Measurements from ENCODE around the gene AGAP1. TPM values are rescaled to one million over a fixed set of nuclear protein-coding genes. Genes with fewer than 3 reads are reported as not detected.

AGAP1 gene
- total and polyA plus RNA-seq, 2 donors (not counting 3 experiments of a cell fraction or from before 2014, with no cell fraction given) = 10.2 to 20.9 TPM

GRCh38 chr2:235496239-235496621 lies 2.4 kb downstream of the AGAP1 start:
- Histone ChIP-seq H3K79me2 (ENCODE audit: control insufficient read depth, insufficient read depth, low read length) (peaks cover 38% of the 10 kb centered on the region), H3K36me3 (ENCODE audit: control insufficient read depth in 2 of 2, extremely low read depth in 1 of 2, insufficient read depth in 2 of 2, low read length in 2 of 2) (no peaks in the 10 kb centered on the region), H2AFZ (ENCODE audit: low read depth, low read length) (no peak overlapping the region), H3K4me3 (replicated peaks in 1 of 3; ENCODE audit: insufficient read depth in 1 of 3, low read depth in 1 of 3, low read length in 3 of 3) (no peak overlapping the region), H3K4me1 (ENCODE audit: control insufficient read depth, extremely low read depth, insufficient read depth, low read length) (peaks cover 19% of the 10 kb centered on the region), H3K9ac (replicated peaks; ENCODE audit: extremely low read depth, insufficient read depth, low read length) (no peak overlapping the region), H3K9me3 (replicated peaks; ENCODE audit: control insufficient read depth, insufficient read depth, low read length) (no peaks in the 10 kb centered on the region), H3K27me3 (ENCODE audit: control insufficient read depth in 2 of 2, insufficient read depth in 2 of 2, low read length in 2 of 2) (no peaks in the 10 kb centered on the region), H3K4me2 (ENCODE audit: insufficient read depth, low read length) (no peak overlapping the region), H3K27ac (ENCODE audit: insufficient read depth, low read depth, low read length) (no peak overlapping the region), H3K9me1 (replicated peaks; ENCODE audit: control insufficient read depth, extremely low read depth, insufficient read depth, low read length) (no peaks in the 10 kb centered on the region), H4K20me1 (replicated peaks; ENCODE audit: control insufficient read depth, extremely low read depth, insufficient read depth, low read length) (no peaks in the 10 kb centered on the region)
- dilution Hi-C loops (cut with MboI; ENCODE audit: extremely low pct_ligation_motif_present, low sequenced_read_pairs) (no loop called here), intact Hi-C loops (cut with micrococcal nuclease) (loop anchor here (10.0 kb wide), 1 partner anchor 249 kb away; no protein-coding TSS in a partner anchor)
- no TSS peak for BruUV-seq (replicated peaks)
- FAIRE-seq (no peak), DNase-seq (ENCODE audit: low read depth, low spot score) (no peak)
- CTCF ChIA-PET = no interaction called here
- TF ChIP-seq CTCF (IDR thresholded peaks at IDR 0.05; ENCODE audit: extremely low read depth in 1 of 2, insufficient read depth in 1 of 2, low read depth in 1 of 2, low read length in 2 of 2) (no peak), MYC (IDR thresholded peaks at IDR 0.05; ENCODE audit: low read depth, low read length) (no peak), POLR2A (IDR thresholded peaks at IDR 0.05; ENCODE audit: low read depth, low read length) (no peak), FOS (IDR thresholded peaks at IDR 0.05; ENCODE audit: borderline replicate concordance, insufficient read depth, low read length) (no peak), POLR2AphosphoS5 (IDR thresholded peaks at IDR 0.05; ENCODE audit: insufficient read depth, low read depth, low read length) (no peak), GATA2 (IDR thresholded peaks at IDR 0.05; ENCODE audit: insufficient read depth, insufficient read length, low read depth, low read length) (no peak), JUN (IDR thresholded peaks at IDR 0.05; ENCODE audit: borderline replicate concordance, insufficient read depth, insufficient read length, low read depth) (no peak), MAX (IDR thresholded peaks at IDR 0.05; ENCODE audit: insufficient read depth, insufficient read length) (no peak), EZH2 (IDR thresholded peaks at IDR 0.05; ENCODE audit: borderline replicate concordance, low read depth, low read length, severe bottlenecking) (no peak)
- POLR2A ChIA-PET = no interaction called here

Measured in endothelial cell of umbilical vein (primary cell).